GM18909 (cell line): Measurements from ENCODE around the gene TMEM132D.

ENCODE experiments used
- ATAC-seq: cut with Tn5 transposase; IDR thresholded peaks from one replicate; pipeline ENCODE4 v1.9.1; 2021; ENCODE audit warnings: mild to moderate bottlenecking; ENCODE audit not compliant: unreplicated experiment, poor library complexity

Gene TMEM132D

DNA sequence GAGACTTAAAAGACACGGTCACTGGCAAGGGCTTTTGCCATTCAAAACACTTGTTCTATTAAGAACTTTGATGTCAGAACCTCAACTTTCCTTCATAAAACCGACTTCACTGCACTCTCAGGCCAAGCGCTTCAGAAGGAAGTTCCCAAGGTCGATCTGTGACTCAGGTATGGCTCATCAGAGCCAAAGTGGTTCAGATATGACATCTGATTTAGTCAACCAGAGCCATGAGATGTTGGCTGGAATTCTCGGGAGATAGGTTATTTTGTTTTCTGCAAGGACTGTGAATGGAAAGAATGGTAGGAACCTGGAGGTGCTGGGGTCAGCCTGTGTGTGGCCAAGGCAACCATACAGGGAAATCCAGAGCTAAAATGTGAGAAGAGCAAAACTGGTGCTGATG lies 604.9 kb downstream of the TMEM132D start:
- ATAC-seq, result no peak

DNA sequence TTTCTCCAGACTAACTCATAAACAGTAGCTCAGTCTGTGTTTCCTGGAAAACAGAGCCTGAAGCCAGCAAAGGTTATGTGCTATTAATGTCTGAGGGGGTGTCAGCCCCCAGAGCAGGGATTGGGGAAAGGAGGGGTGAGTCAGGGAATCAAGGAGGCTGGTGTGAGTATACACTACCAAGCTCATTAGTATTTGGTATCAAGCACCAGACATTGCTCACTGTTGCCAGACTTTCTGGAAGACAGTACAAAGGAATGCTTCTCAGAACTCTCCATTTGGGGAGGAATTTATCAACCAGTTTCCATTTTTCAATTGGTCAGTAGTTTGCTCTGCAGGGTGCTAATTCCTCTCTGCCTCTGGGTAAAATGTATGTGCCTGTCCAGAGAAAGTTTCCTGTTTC lies 607.2 kb downstream of the TMEM132D start:
- no peak for ATAC-seq

DNA sequence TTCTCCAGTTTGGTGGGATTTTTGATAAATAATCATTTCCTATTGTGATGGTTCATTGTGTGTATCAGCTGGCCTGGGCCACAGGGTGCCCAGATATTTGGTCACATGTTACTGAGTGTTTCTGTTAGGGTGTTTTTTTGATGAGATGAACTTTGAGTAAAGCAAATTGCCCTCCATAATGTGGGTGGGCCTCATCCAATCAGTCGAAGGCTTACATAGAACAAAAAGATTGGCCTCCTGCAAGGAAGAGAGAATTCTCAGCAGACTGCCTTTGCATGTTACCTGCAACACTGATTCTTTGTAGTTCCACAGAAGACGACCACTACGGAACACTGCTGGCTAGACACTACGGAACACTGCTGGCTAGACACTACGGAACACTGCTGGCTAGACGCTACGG lies 609.0 kb downstream of the TMEM132D start:
- ATAC-seq, result no peak

DNA sequence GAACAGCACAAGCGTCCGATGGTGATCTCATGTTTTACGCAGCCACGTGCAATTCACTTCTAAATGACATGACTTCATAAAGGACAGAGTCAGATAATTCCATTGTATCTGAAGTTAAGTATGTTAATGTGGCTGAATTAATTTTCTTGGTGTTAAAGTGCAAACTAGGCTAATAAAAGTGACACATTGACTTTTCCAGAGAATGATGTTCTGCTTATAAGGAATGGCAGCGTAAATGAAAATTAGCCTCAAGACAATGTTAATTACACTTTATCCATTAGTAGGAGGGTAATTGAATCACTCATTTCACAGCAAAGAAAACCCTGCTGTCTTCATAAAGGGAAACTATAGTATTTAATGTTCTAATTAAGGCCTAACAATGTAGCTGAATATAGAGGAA lies 624.1 kb downstream of the TMEM132D start:
- ATAC-seq, result no peak

DNA sequence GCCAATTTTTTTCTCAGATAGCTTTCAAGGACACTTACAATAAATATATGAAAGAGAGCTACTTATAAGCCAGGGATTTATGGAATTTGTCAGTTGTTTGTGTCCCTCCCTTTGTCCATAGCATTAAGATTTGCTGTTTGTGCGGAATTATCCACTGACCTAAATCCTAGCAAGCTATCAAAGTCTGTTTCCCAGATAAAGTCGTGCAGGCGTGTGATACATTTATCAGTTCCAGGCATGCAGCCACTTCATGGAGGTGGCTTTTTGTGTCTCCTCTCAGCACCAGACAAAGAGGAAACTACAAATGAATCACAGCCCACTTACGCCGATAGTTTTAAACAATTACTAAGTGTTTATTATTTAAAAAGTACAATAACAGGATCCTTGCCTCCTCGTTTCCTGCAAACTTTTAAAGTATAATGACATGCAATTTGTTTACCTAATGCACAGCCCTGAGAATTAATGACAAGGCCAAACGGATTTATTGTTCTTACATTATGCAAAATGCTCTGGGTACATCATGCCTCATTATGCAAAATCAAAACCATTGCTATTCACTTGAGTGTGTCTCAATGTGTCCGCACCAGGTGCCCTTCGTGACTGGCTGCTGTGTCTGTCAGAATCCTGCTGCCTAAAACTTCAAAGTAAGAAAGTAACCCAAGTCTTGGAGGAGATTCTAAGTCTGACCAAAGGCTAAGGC lies 627.3 kb downstream of the TMEM132D start:
- ATAC-seq, result no peak

DNA sequence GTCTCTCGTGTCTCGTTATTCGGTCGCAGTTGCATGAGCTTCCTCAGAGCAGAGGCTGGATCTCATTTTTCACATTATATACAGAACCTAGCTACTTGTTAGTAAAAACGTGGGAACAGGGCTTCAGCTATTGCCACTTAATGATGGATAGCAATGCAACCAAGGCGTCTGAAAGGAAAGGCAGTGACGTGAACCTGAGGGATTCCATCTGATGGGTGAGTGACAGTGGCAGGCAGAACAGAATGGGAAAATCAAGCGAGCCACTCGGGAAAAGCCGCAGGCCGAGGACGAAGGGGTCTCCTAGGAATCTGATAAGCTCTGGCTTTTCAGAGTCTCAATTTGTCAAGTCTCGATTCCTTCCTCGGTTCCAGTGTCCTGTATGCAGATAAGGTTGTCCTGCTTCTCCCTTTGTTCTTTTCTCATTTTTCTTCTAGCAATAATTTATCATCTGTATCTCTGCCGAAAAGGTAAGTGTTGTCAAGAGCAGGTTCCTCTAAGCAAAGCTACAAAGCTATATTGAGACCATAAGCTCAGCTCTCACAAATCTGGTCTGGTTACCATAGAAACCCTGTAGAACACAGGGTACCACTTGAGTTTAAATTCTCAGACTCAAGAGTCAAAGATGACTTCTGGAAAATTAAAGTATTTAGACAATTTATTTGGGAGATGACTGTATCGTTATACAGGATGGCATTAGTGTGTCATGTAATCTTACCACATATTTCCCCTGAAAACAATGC lies 633.9 kb downstream of the TMEM132D start:
- no peak for ATAC-seq

DNA sequence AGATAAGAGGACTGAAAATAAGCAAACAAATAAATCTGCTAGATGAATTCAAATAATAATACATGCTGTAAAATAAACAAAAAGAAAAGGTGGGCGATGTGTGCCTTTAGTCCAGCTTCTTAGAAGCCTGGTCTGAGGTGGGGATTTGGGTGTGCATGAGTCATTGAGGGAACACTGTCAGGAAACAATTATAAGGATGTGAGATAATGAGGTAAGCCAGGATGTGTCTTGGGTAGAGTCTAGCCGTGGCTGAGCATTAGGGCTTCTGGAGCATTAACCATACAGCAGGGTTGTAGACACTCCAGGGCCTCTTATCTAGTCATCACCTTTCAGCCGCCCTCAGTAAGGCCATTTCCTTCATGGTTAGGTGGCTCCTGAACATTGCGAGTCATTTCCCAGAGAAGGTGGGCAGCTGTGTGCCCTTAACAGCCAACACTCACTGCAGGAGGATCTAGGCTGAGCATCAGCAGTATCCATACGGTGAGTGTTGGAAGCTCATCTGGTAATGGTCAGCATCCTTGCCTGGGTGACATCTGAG lies 645.0 kb downstream of the TMEM132D start:
- ATAC-seq, result no peak

DNA sequence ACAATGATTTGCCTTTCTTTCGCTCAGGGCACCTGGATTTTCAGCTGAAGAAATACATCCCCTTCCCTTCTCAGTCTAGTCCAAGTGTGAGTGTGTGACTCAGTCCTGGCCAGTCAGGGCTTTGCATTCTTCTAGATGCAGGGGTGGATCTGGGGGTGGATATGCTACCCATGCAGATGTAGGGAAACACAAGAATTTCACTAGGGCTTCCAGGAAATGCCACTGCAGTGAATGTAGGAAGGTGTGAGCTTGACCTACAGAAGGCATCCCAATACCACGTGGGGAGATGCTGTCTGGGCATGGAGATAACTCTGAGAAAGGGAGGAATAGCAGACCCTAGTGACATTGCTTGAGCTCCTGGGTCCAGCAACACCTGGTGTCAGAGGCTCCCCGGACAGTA lies 646.3 kb downstream of the TMEM132D start:
- ATAC-seq, result no peak

DNA sequence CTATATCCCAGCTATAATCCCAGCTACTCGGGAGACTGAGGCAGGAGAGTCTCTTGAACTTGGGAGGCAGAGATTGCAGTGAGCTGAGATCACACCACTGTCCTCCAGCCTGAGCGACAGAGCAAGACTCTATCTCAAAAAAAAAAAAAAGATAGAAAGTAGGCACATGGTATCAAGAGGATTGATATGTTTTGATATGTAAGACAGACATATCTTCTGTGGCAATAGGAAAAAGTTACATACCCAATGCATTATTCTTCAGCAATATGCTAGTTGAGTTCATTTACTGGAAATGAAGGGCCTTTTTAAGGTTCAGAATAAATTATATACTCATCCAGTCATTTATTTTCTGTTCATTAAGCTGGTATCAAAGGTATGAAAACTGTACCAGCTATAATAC lies 657.2 kb downstream of the TMEM132D start:
- no peak for ATAC-seq

DNA sequence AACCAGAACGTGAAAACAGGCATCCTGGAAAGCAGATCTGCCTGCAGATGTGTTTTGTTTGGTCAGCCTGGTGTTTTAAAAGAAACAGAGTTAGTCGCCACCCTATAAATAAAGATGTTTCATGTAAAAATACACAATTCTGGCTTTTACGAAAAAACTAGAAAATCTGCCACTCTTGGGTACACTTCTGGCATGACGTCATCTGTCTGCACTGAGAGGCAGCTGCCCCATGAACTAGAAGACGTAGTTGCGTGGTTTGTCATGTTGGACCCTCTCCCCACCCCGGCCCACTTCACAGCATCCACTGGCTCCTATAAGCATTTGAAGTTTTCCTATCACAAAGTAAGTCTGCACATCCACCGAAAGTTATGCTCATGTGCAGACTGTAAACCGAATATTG lies 658.1 kb downstream of the TMEM132D start:
- ATAC-seq, result no peak

DNA sequence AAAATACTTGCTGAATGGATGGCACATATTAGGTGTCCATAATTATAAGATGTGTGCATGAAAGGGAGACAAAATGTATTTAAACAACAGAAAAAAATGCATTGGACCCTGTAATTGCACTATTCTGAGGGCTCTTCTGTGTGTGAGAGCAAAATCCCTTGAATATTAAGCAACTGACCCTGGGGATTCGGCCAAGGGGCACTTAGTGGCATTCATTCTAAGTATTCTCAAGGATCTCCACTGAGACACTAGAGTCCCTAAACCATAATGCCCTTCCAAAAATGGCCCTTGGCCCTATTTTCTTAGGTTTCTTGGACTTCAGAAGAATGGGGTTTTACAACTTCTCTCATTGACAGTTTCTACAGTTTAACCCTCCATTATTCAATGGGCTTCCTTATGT lies 662.0 kb downstream of the TMEM132D start:
- ATAC-seq, result no peak

DNA sequence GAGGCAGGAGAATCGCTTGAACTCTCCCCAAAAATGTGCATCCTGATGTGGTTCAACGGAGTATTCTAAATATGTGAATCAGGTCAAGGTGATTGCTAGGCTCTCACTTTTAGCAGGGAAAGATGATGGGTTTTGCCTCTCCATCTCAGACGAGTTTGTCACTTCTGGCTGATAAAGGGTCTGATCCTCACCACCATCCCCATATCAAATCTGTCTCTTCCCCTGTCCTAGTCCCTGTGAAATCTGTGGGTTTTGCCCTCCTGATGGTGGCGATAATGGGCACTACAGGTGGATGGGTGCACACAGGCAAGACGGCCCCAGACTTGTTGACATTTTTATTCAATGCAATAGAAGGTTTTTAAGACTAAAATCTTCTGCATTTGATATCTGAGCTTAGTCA lies 665.9 kb downstream of the TMEM132D start:
- ATAC-seq, result no peak

DNA sequence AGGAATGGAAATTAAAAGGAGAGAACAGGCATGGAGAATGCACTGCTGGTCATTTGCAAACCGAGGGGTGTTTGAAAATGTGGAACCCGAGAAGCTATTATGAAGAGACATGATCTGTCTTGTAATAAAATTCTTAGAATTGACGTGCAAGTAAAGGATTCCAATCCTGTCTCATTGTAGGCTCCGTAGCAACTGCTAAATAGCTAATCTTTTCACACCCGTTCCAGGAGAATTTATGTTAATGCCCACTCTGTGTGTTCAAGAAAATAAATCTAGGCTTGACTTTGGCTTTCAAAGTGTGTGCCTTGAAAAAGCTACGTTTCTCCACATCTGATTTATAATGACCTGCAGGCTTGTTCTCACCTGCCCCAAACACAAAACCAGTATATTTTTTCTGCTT lies 669.6 kb downstream of the TMEM132D start:
- no peak for ATAC-seq

DNA sequence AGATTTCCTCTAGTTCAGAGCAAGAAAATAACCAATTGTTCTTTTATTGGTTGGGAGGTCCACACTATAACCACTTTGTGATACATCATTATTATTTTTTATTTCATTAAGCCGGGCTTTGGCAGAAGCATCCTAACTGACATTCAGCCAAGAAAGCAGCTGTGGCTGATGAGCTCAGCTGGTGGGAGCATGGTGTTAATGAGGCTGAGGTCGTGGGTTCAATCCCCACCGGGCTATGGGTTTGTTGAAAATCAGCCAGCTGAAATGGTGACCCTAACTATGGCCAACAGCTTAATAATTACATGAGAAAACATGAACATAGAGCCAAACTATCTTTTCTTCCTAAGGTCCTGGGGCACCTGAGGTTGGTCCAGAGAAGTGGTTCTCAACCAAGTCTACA lies 672.3 kb downstream of the TMEM132D start:
- ATAC-seq, result no peak

DNA sequence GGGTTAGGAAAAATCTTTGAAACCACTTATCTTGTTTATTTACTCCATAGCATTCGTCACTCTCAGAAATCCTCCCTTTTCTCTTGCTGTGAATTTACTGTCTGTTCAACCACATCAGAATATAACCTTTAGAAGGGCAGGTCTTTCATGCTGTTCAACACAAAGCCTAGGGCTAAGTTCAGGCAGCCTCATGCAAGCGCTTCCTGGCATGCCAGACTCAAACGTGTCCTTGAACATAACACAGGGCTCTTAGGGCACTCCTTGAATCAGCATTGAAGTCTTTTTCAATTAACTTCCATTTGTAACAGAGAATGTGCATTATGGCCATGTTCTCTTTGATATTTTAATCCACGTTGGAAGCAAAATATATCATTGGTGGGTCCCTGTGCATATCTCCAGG lies 672.8 kb downstream of the TMEM132D start:
- ATAC-seq, result no peak

DNA sequence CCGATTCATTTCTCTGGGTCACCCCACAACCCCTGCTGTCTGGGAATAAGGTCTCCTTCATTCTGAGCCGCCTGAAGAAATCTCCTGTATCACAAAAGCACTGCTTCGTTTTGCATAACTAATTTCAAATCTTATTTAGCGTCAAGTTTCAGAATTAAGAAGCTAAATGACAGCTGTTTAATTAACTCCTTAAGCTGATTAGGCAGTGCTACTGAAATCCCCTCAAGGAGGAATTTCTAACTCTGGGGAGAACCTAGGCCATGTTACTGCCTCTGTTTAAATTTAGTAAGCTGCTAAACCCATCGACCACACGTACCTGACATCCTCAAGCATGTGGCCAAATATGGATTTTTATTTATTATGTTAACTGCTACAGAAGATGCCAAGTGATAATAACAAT lies 677.0 kb downstream of the TMEM132D start:
- no peak for ATAC-seq

DNA sequence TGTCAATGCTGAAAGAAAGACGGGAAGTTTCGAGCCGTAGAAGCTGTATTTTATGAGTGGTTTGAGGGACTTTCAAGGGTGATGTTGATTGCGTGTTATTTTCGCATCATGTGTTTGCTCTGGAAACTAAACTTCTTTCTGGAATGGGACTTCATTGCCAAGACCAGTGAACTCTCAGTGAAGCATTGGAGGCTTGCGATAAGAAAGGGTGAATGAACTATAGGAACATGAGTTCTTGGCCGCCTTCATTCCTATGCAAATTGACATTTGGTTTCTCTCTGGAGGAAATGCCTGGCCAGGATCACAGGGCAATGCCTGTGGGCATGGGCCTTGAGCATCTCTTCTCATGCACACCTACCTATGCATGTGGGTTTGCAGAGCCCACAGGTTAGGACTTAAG lies 677.8 kb downstream of the TMEM132D start:
- no peak for ATAC-seq

DNA sequence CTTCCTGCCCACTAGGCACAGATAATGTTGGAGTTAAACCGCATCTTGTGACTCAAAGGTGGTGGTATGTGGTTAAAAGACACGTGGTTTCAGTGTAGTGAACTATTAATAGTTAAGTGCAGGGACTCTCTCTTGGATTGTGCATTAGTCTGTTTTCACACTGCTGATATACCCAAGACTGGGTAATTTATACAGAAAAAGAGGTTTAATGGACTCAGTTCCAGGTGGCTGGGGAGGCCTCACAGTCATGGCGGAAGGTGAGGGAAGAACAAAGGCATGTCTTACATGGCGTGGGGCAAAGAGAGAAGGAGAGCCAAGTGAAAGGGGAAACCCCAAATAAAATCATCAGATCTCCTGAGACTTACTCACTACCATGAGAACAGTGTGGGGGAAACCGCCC lies 688.3 kb downstream of the TMEM132D start:
- ATAC-seq, result no peak

DNA sequence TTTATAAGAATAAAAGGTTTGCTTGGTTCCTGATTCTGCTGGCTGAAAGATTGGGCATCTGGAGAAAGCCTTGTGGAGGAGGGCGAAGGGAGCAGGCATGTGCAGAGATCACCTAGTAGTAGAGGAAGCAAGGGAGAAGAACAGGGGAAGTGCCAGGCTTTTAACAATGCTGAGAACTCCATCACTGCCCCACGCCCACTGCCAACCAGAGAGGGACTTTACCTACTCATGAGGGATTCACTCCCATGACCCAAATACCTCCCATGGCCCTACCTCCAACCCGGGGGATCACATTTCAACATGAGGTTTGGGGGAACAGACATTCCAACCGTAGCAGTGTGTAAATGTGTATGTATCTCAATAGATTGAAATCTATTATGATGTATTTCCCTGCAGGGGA lies 690.3 kb downstream of the TMEM132D start:
- ATAC-seq, result no peak

DNA sequence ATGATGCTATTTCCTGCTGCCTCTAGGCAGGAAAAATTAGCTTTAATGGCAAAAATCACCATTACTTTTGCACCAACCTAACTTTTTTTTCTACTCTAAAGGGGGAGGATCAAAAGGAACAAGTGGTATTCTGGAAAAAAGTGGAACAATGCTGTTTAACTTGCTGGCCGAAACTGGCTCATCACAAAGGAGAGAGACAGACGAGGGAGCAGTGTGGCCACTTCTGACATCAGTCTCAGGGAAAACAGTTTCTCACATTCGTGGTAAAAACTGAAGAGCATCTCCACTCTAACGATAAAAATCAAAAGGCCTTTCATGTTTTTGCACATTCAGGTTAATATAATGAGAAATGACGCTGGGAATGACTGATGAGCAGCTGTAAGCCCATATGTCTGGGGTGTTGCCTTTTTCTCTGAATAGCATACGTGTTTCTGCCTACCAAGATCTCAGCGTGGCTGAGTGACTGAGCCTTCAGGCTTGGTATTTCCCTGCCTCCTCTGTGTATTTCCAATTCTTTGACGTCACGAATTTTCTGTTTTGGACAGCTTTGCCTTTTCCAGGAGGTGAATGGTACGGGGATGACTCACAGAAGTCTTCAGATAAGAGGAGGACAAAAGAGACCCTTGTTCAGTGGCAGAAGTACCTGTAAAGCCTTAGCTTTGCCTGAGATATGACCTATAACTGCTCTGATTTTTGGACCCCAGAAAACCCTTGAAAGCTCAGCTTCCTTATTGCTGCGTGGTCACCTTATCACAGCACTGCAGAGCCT lies 691.8 kb downstream of the TMEM132D start:
- ATAC-seq, result no peak

DNA sequence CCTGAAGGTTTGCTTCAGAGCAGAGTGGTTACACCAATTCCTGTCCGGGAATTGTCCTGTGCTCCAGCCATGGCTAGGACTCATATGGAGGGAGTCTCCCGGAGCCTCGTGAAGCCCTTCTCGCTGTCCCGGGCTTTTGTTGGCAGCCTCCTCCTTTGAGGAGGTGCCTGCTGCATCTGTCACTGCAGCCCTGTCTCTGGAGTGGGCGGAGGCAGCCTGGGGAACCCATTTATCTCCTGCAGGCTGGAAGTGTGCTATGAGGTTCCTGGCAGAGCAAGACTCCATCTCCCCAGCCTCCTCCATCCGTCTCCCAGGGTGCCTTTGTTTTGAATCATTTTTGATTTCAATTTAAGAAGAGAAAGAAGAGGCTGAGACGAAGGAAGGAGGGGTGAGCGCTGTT lies 695.3 kb downstream of the TMEM132D start:
- ATAC-seq, result no peak
